Measurements from ENCODE around the gene MIGA2.
A peak's percentile ranks its signal among the peaks of the same experiment; 100 is the strongest.

MIGA2 gene

GRCh38 chr9:129038109-129038852 is 1.9 kb downstream of the MIGA2 start:
- DNase-seq (ENCODE audit: low spot score) = peak; percentile 45

GRCh38 chr9:129040113-129040643 is 3.8 kb downstream of the MIGA2 start:
- DNase-seq (ENCODE audit: low spot score) = no peak

- no peak for DNase-seq (ENCODE audit: low spot score)
Measured at GRCh38 chr9:129042016-129042415, 5.6 kb downstream of the MIGA2 start.

GRCh38 chr9:129052592-129052991 is 16.2 kb downstream of the MIGA2 start:
- DNase-seq (ENCODE audit: low spot score) = no peak

GRCh38 chr9:129053020-129053419 is 16.6 kb downstream of the MIGA2 start:
- DNase-seq (ENCODE audit: low spot score) = no peak

GRCh38 chr9:129054163-129054851 is 17.9 kb downstream of the MIGA2 start:
- DNase-seq (ENCODE audit: low spot score) = no peak

GRCh38 chr9:129058965-129059795 is 22.8 kb downstream of the MIGA2 start:
- peak; percentile 55 for DNase-seq (ENCODE audit: low spot score)

- no peak for DNase-seq (ENCODE audit: low spot score)
Measured at GRCh38 chr9:129059796-129060785, 23.7 kb downstream of the MIGA2 start.

GRCh38 chr9:129060991-129061390 is 24.6 kb downstream of the MIGA2 start:
- no peak for DNase-seq (ENCODE audit: low spot score)

- no peak for DNase-seq (ENCODE audit: low spot score)
Measured at GRCh38 chr9:129063061-129063460, 26.6 kb downstream of the MIGA2 start.

- DNase-seq (ENCODE audit: low spot score) = no peak
Measured at GRCh38 chr9:129064499-129064908, 28.1 kb downstream of the MIGA2 start.

- no peak for DNase-seq (ENCODE audit: low spot score)
Measured at GRCh38 chr9:129068110-129068509, 31.7 kb downstream of the MIGA2 start.

GRCh38 chr9:129068990-129069861 is 32.8 kb downstream of the MIGA2 start:
- no peak for DNase-seq (ENCODE audit: low spot score)

- DNase-seq (ENCODE audit: low spot score) = no peak
Measured at GRCh38 chr9:129069862-129070641, 33.6 kb downstream of the MIGA2 start.

- DNase-seq (ENCODE audit: low spot score) = no peak
Measured at GRCh38 chr9:129070696-129071525, 34.5 kb downstream of the MIGA2 start.

GRCh38 chr9:129071526-129072126 is 35.2 kb downstream of the MIGA2 start:
- DNase-seq (ENCODE audit: low spot score) = no peak

- DNase-seq (ENCODE audit: low spot score) = no peak
Measured at GRCh38 chr9:129072171-129072570, 35.7 kb downstream of the MIGA2 start.

- DNase-seq (ENCODE audit: low spot score) = no peak
Measured at GRCh38 chr9:129073404-129073803, 37.0 kb downstream of the MIGA2 start.

All from hepatic stellate cell (primary cell).